Common myeloid progenitor, CD34-positive (primary cell): ENCODE measurements around the gene MIAT. TPM values are rescaled to one million over a fixed set of nuclear protein-coding genes. Genes with fewer than 3 reads are reported as not detected.

Experiments
- CTCF ChIA-PET: fragments of 350-600 bp; sonication (Branson Sonifier 250); formaldehyde crosslinking; loops from one replicate; lab custom pipeline; 2021; ENCODE audit warnings: antibody characterized with exemption; lab: Charles Lee
- POLR2A ChIA-PET: fragments of 350-600 bp; sonication (Branson Sonifier 250); formaldehyde crosslinking; loops from one replicate; lab custom pipeline; 2021; ENCODE audit warnings: antibody characterized with exemption; lab: Charles Lee
- DNase-seq, 3 donors: peaks; one replicate each; pipeline versions ENCODE4 v3.0.0 to v3.0.0-alpha.2; 2013
- H3K27ac ChIP-seq, 2 experiments: 1 replicate in 1 of 2; 2 replicates in 1 of 2; pipeline ENCODE4 v1.7.0; 2013; ENCODE audit warnings: inconsistent platforms in 2 of 2, low read length in 2 of 2, mild to moderate bottlenecking in 2 of 2, low read depth in 1 of 2, moderate library complexity in 1 of 2; ENCODE audit not compliant: severe bottlenecking in 2 of 2, insufficient read depth in 1 of 2, poor library complexity in 1 of 2
- H3K27me3 ChIP-seq, 5 experiments: replicated peaks in 2 of 5; 1 replicate in 3 of 5; 2 replicates in 2 of 5; pipeline versions ENCODE4 v1.6.1 to v1.7.0; 2013; ENCODE audit warnings: low read length in 4 of 5, mild to moderate bottlenecking in 2 of 5, moderate library complexity in 2 of 5, inconsistent platforms in 1 of 5; ENCODE audit not compliant: insufficient read depth in 5 of 5, control insufficient read depth in 4 of 5
- H3K36me3 ChIP-seq, 4 experiments: 1 replicate in 2 of 4; 2 replicates in 2 of 4; pipeline versions ENCODE4 v1.6.1 to v1.7.0; 2013; ENCODE audit warnings: low read length in 3 of 4, control low read depth in 1 of 4, mild to moderate bottlenecking in 1 of 4; ENCODE audit not compliant: control insufficient read depth in 4 of 4, insufficient read depth in 4 of 4
- H3K4me1 ChIP-seq, 4 experiments: 1 replicate in 3 of 4; 2 replicates in 1 of 4; pipeline versions ENCODE4 v1.6.1 to v1.7.1; 2013; ENCODE audit warnings: low read length in 3 of 4, mild to moderate bottlenecking in 3 of 4, control low read depth in 1 of 4, inconsistent platforms in 1 of 4, moderate library complexity in 1 of 4; ENCODE audit not compliant: control insufficient read depth in 4 of 4, insufficient read depth in 4 of 4; ENCODE audit errors: control extremely low read depth in 1 of 4
- H3K4me3 ChIP-seq, 7 experiments: 1 replicate in 4 of 7; 2 replicates in 3 of 7; pipeline versions ENCODE4 v1.5.1 to v1.7.0; 2013; ENCODE audit warnings: mild to moderate bottlenecking in 7 of 7, low read length in 6 of 7, moderate library complexity in 6 of 7, inconsistent platforms in 2 of 7, low read depth in 2 of 7, control low read depth in 1 of 7; ENCODE audit not compliant: insufficient read depth in 4 of 7, control insufficient read depth in 1 of 7; ENCODE audit errors: extremely low read depth in 1 of 7
- H3K9me3 ChIP-seq, 5 experiments: 1 replicate in 4 of 5; 2 replicates in 1 of 5; pipeline versions ENCODE4 v1.6.1 to v1.7.1; 2013; ENCODE audit warnings: low read length in 4 of 5, mild to moderate bottlenecking in 2 of 5, inconsistent platforms in 1 of 5, low read depth in 1 of 5, moderate library complexity in 1 of 5; ENCODE audit not compliant: control insufficient read depth in 4 of 5, insufficient read depth in 2 of 5; ENCODE audit errors: control extremely low read depth in 1 of 5
- WGBS: methylation state at CpG from one replicate; pipeline ENCODE4 v1.1.5; 2013; ENCODE audit not compliant: insufficient coverage; 5-methylcytosine and 5-hydroxymethylcytosine counted together
- polyA plus RNA-seq: library from polyadenylated mRNA; unstranded; fragments of 120-200 nt; gene quantifications from one replicate; pipeline ENCODE4 v1.2.1, GENCODE V29; 2013

The MIAT gene
- polyA plus RNA-seq: 24.4 TPM

DNA sequence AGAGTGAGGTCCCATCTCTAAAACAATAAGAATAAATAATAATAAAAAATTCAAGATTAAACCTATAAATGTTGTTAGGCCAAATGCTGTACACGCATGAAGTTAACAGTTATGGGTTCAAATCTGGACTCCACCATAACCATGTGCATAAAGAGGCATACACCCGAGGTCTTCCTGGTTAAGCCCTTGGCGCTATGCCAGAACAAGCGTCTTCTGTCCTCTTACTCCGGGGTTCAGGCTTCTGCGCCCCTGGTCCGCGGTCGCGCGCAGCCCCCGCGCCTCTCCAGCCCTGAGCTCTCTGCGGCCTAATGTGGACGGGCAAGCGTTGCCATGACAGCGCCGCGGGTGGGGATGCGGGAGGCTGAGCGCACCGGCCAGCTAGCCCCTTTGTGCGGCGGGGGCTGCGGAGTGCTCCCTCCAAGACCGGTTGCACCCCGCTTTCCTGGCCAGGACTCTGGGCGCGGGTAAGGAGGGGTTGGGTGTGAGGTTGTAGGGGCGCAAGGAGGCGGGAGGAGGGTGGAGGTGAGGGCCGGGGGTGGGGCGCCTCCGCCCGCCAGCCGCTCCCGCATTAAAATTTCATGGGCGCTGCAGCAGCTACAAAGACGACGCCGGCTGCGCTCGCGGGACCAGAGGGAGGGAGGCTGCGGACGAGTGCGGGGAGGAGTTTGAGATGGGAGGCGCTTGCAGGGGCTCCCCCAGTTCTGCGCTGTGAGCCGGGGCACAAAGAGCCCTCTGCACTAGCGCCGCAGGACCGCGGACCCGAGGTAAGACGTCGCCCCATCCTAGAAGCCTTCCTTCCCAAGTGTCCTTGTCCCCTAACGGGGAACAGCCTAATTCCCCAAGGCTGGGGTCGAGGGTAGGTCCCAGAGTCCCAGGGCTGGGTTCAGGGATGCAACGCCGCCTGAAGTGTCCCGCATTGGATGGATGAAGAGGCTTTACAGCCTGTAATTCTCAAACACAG, at the start of gene MIAT:
TSS of gene MIAT (plus strand) at position 698 of the 961 bp plus-strand sequence.
- H3K36me3 ChIP-seq: no peaks in the 10 kb centered on the region
- DNase-seq: peak in 2 of 3 donors; percentile 65 to 72
- H3K4me3 ChIP-seq: peak within 1 kb of the TSS; percentile 39 to 82 (median 63)
- ChIA-PET CTCF (interaction anchor here (1.0 kb wide), 1 partner anchor 8 kb away, joined by 3 read pairs; no protein-coding TSS in a partner anchor), POLR2A (interaction anchor here (0.7 kb wide), 1 partner anchor 15 kb away, joined by 3 read pairs; no protein-coding TSS in a partner anchor)
- H3K4me1 ChIP-seq: peaks cover 2 to 30% (median 27%) of the 10 kb centered on the region in 4 experiments
- 3% methylated on average over 43 of the region's 62 CpGs for WGBS
- peaks cover 0 to 6% (median 5%) of the 10 kb centered on the region in 5 experiments for H3K27me3 ChIP-seq
- no peak within 1 kb of the TSS for H3K27ac ChIP-seq
- no peaks in the 10 kb centered on the region for H3K9me3 ChIP-seq

DNA sequence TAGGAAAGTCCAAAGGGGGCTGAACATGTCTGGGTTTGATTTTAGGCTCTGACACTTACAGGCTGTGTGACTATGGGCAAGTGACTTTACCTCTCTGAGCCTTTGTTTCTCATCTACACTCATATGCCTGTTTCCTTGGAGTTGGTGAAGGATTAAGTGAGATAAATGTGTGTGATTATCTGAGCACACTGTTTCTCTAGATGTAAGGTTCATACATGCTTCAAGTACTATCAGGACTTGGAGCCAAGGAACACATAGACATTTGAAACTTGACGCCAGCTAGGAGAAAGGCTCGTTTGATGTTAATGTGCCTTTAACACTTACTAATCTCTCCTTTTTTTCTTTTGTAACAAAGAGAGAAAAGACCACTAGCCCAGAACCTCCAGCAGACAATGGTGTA, 49.3 kb upstream of the MIAT start:
- no peaks in the 10 kb centered on the region for H3K36me3 ChIP-seq
- CTCF ChIA-PET: interaction anchor here (1.1 to 3.7 kb wide), 2 partner anchors 9 to 16 kb away, joined by 4 to 10 read pairs; partner anchors contain the start of gene CRYBB1
- no peaks in the 10 kb centered on the region for H3K27me3 ChIP-seq
- no peaks in the 10 kb centered on the region for H3K4me1 ChIP-seq
- H3K9me3 ChIP-seq: no peaks in the 10 kb centered on the region
- POLR2A ChIA-PET: no interaction called here
- H3K27ac ChIP-seq: no peak overlapping the region
- WGBS: no CpG with 5 or more reads among the region's 2 CpGs
- no peak for DNase-seq
- H3K4me3 ChIP-seq: no peak overlapping the region

DNA sequence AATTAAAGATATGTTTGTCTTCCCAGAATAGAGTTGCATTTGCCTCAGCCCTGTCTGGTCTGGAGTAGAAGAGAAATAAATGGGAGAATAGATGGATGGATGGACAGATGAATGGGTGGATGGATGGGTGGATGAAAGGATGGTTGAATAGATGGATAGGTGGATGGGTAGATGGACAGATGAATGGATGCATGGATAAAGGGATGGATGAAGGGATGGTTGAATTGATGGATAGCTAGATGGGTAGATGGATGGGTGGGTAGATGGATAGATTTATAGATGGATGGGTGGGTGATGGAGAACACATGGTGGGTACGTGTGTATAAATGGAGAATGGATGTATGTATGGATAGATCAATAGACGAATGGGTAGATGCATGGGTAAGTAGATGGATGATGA, 48.1 kb upstream of the MIAT start:
- POLR2A ChIA-PET: no interaction called here
- H3K27me3 ChIP-seq: no peaks in the 10 kb centered on the region
- CTCF ChIA-PET: interaction anchor here (0.9 kb wide), 1 partner anchor 32 kb away, joined by 3 read pairs; no protein-coding TSS in a partner anchor

DNA sequence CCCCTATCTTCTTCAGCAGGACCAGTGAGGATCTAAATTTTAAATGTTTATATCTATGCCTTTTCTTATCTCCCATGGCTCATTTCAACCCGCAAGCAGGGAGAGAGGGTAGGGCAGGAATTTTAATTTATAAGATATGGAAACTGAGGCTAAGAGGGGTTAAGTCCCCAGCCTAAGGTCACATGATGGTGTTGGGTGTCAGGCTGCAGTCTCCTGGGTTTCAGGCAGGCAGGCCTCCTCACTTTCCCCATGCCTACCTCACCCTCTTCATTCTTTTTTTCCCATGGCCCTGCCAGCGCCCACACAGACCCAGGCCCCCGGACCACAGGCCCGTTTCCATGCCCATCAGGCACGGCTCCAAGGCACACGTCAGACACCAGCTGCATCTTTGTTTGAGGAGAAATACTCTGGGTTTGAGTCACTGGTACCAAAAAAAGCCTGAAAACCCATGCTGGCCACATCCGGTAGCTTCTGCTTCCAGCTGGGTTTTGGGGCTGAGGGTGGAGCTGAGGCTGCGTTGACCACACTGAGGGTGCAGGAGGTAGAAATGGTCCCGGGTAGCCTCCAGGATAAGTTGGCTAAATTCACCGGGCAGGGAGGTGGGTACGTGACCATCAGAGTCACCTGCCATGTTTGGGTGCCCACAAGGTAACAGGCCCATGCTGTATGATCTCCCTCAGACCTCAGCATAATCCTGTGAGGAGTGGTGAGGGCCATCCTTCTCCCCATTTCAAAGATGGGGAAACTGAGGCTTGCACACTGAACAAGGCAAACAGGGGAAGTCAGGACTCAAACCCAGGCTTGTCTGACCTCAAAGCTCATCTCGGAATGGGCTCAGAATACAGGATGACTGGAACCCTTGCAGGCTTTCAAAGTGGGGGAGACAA, 47.1 kb upstream of the MIAT start:
- Histone ChIP-seq H3K4me1 (peaks cover 4 to 6% (median 4%) of the 10 kb centered on the region in 4 experiments), H3K9me3 (no peaks in the 10 kb centered on the region), H3K27ac (no peak overlapping the region), H3K4me3 (no peak overlapping the region), H3K36me3 (no peaks in the 10 kb centered on the region), H3K27me3 (no peaks in the 10 kb centered on the region)
- peak in 2 of 3 donors; percentile 52 to 59 for DNase-seq
- CTCF ChIA-PET: no interaction called here
- 93% methylated on average over 11 of the region's 12 CpGs for WGBS
- POLR2A ChIA-PET: no interaction called here

More for the DNA sequence above, 48.1 kb upstream of the MIAT start:
- Histone ChIP-seq H3K4me1 (no peaks in the 10 kb centered on the region), H3K4me3 (no peak overlapping the region), H3K36me3 (no peaks in the 10 kb centered on the region), H3K9me3 (no peaks in the 10 kb centered on the region), H3K27ac (no peak overlapping the region)
- WGBS: 100% methylated on average over 2 of the region's 2 CpGs
- no peak for DNase-seq

DNA sequence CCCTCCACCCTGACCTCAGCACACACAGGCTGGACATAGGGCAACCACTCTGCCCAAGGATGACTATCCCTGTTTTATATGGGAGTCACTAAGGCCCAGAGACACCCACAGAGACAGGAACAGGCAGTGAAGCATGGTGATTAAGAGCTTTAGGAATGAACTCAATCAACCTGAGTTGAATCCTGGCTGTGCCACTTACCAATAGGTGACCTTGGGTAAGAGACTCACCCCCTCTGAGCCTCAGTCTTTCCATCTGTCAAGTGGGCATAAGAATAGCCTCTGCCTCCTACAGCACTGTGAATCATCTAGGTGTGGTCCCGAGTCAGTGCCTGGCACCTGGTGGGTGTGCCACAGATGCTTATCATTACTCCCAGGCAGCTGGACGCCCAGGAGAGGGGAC, 46.4 kb upstream of the MIAT start:
- POLR2A ChIA-PET: no interaction called here
- CTCF ChIA-PET: no interaction called here
- Histone ChIP-seq H3K36me3 (no peaks in the 10 kb centered on the region), H3K4me1 (peaks cover 4 to 10% (median 9%) of the 10 kb centered on the region in 4 experiments), H3K4me3 (no peak overlapping the region), H3K27me3 (no peaks in the 10 kb centered on the region), H3K27ac (no peak overlapping the region), H3K9me3 (no peaks in the 10 kb centered on the region)
- WGBS: 89% methylated on average over 1 of the region's 2 CpGs
- DNase-seq: no peak

DNA sequence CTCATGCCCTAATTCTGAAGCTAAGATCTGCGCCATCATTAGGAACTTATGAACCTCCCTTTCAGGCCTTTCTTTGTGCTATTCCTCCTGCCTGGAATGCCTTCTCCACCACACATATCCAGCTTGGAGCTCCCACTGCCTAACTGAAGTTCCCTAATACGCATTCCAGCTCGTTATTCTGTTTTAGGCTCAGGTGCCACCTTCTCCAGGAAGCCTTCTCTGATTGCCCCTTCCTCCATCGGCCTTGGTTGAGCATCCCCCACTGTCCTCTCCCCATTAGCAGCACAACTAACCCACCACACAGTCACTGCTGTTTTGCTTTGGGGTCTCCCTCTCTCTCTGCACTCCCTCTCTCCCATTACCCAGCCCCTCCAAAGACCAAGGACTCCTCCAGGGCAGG, 44.7 kb upstream of the MIAT start:
- CTCF ChIA-PET: interaction anchor here (0.9 to 1.1 kb wide), 2 partner anchors 18 to 28 kb away, joined by 3 read pairs; no protein-coding TSS in a partner anchor
- POLR2A ChIA-PET: no interaction called here
- H3K36me3 ChIP-seq: no peaks in the 10 kb centered on the region
- peaks cover 4 to 26% (median 22%) of the 10 kb centered on the region in 4 experiments for H3K4me1 ChIP-seq
- H3K27ac ChIP-seq: no peak overlapping the region
- no peaks in the 10 kb centered on the region for H3K9me3 ChIP-seq
- WGBS: 94% methylated on average over 2 of the region's 4 CpGs
- no peak for DNase-seq
- H3K4me3 ChIP-seq: no peak overlapping the region
- H3K27me3 ChIP-seq: no peaks in the 10 kb centered on the region
